GM12891 (cell line): ENCODE results near the gene MTAP.

Experiments used
- POLR2A ChIP-seq: IDR thresholded peaks from 2 replicates; pipeline ENCODE4 v1.6.1; 2011; ENCODE audit warnings: low read depth, low read length, control low read depth
- POLR2AphosphoS5 ChIP-seq: IDR thresholded peaks from 2 replicates; pipeline ENCODE4 v1.6.1; 2011; ENCODE audit warnings: low read depth, low read length, control low read depth

DNA sequence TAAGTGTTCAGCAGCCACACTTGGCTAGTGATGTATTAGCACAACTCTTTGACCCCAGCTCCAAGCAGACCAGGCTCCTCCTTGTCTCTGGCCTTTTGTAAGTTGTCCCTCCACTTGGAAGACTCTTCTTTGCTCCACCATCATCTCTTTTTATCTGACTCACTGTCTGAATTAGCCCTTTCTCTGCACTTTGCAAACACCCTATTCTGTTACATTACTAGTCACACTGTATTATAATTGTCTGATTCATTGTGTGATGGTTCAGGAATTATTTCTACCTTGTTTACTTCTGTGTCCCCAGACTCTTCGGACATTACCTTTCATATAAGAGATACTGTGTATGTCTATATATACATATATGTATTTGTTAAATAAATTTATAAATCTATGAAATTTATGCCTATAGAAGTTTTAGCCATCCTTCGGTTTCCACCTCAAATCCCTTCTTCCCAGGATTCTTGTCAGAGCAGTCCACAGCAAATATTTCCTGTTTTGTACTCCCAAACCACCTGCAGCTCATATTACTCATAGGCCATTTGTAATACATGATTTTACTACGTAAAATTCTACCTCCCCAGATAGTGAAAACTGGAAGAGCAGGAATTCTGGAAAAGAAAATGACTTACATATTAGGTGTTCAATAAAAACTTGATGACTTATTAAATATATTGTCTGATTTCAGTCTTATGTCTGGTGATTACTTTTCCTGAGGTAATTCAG is 69.0 kb downstream of the MTAP start:
- no peak for TF ChIP-seq POLR2AphosphoS5
- no peak for TF ChIP-seq POLR2A
